Fibroblast of pulmonary artery (primary cell): ENCODE data around the gene ARF3.

Source experiments
- DNase-seq: peaks from one replicate; pipeline ENCODE4 v3.0.0-alpha.2; 2010; ENCODE audit warnings: low read depth
- H3K4me3 ChIP-seq: replicated peaks from 2 replicates; pipeline ENCODE4 v1.5.1; 2011; ENCODE audit warnings: low read depth, mild to moderate bottlenecking, control low read depth, low read length, moderate library complexity
- CTCF ChIP-seq: IDR thresholded peaks from 2 replicates; pipeline ENCODE4 v1.5.1; 2011; ENCODE audit warnings: mild to moderate bottlenecking, control low read depth, low read length, inconsistent platforms; ENCODE audit errors: missing control alignments

ARF3 gene

GRCh38 chr12:48961801-48962200 is 4.5 kb upstream of the ARF3 start:
- DNase-seq: no peak
- no peak for TF ChIP-seq CTCF
- H3K4me3 ChIP-seq: no peak overlapping the region

GRCh38 chr12:48961331-48961730 is 4.0 kb upstream of the ARF3 start:
- H3K4me3 ChIP-seq: no peak overlapping the region
- DNase-seq: no peak
- no peak for TF ChIP-seq CTCF

GRCh38 chr12:48960834-48961233 is 3.5 kb upstream of the ARF3 start:
- no peak overlapping the region for H3K4me3 ChIP-seq
- DNase-seq: no peak
- no peak for TF ChIP-seq CTCF

GRCh38 chr12:48958049-48958388 is 732 bp upstream of the ARF3 start:
- DNase-seq: no peak
- H3K4me3 ChIP-seq: peak overlapping the region; percentile 97
- no peak for TF ChIP-seq CTCF

- H3K4me3 ChIP-seq: peak overlapping the region; percentile 97
- peak; percentile 98 for DNase-seq
- no peak for TF ChIP-seq CTCF
Observed at GRCh38 chr12:48956279-48957140, 777 bp downstream of the ARF3 start.

- no peak for TF ChIP-seq CTCF
- H3K4me3 ChIP-seq: no peak overlapping the region
- no peak for DNase-seq
Observed at GRCh38 chr12:48954841-48955501, 2.3 kb downstream of the ARF3 start.

GRCh38 chr12:48954061-48954460 is 3.2 kb downstream of the ARF3 start:
- TF ChIP-seq CTCF: no peak
- no peak overlapping the region for H3K4me3 ChIP-seq
- DNase-seq: no peak
